Loucy (cell line): ENCODE data around the gene CUX1.

ENCODE experiments used
- H2AFZ ChIP-seq: fragments of 200-600 bp; sonication (generic); 2 replicates; pipeline ENCODE4 v1.6.0; 2016; ENCODE audit warnings: antibody characterized with exemption, mild to moderate bottlenecking, low read length, moderate library complexity
- H3F3A ChIP-seq: fragments of 200-600 bp; 2 replicates; pipeline ENCODE4 v1.6.0; 2016; ENCODE audit warnings: antibody characterized with exemption, low read depth, mild to moderate bottlenecking
- H3K27me3 ChIP-seq: fragments of 200-600 bp; sonication (generic); 2 replicates; pipeline ENCODE4 v1.6.1; 2014; ENCODE audit warnings: low read length, mild to moderate bottlenecking; ENCODE audit not compliant: insufficient read depth, poor library complexity, severe bottlenecking
- H3K36me3 ChIP-seq: fragments of 200-600 bp; sonication (generic); 2 replicates; pipeline ENCODE4 v1.6.1; 2016; ENCODE audit warnings: low read length; ENCODE audit not compliant: insufficient read depth
- H3K4me1 ChIP-seq: fragments of 200-600 bp; sonication (generic); 2 replicates; pipeline ENCODE4 v1.5.1; 2014; ENCODE audit warnings: low read length, mild to moderate bottlenecking; ENCODE audit not compliant: insufficient read depth, poor library complexity, severe bottlenecking
- H3K4me2 ChIP-seq: fragments of 200-600 bp; sonication (generic); 2 replicates; pipeline ENCODE4 v1.6.0; 2014; ENCODE audit warnings: antibody characterized with exemption, low read length, low read depth, mild to moderate bottlenecking; ENCODE audit not compliant: poor library complexity, severe bottlenecking
- H3K4me3 ChIP-seq: fragments of 200-600 bp; sonication (generic); 2 replicates; pipeline ENCODE4 v1.5.1; 2014; ENCODE audit warnings: low read length, mild to moderate bottlenecking, mixed read lengths; ENCODE audit not compliant: poor library complexity, severe bottlenecking
- H3K79me2 ChIP-seq: fragments of 200-600 bp; sonication (generic); 2 replicates; pipeline ENCODE4 v1.6.1; 2014; ENCODE audit warnings: low read length; ENCODE audit not compliant: insufficient read depth
- H3K9ac ChIP-seq: fragments of 200-600 bp; sonication (generic); 2 replicates; pipeline ENCODE4 v1.6.0; 2014; ENCODE audit warnings: mild to moderate bottlenecking, low read depth, low read length, moderate library complexity; ENCODE audit not compliant: poor library complexity, severe bottlenecking
- H3K9me2 ChIP-seq: fragments of 200-600 bp; sonication (generic); replicated peaks from 2 replicates; pipeline ENCODE4 v1.6.1; 2016; ENCODE audit warnings: low read depth, low read length, mixed read lengths
- H3K9me3 ChIP-seq: fragments of 200-600 bp; sonication (generic); 2 replicates; pipeline ENCODE4 v1.6.1; 2014; ENCODE audit warnings: mild to moderate bottlenecking, antibody characterized with exemption, low read length, low read depth; ENCODE audit not compliant: insufficient read depth
- H4K20me1 ChIP-seq: fragments of 200-600 bp; sonication (generic); 2 replicates; pipeline ENCODE4 v1.6.0; 2014; ENCODE audit warnings: antibody characterized with exemption, low read length, mild to moderate bottlenecking; ENCODE audit not compliant: insufficient read depth, poor library complexity, severe bottlenecking
- EZH2phosphoT487 ChIP-seq: fragments of 200-600 bp; IDR thresholded peaks from 2 replicates; pipeline ENCODE4 v1.6.1; 2018; ENCODE audit warnings: antibody characterized with exemption, mild to moderate bottlenecking, moderate library complexity, borderline replicate concordance
- TF ChIP-seq, protein P1 (sequence below): fragments of 200-600 bp; sonication (generic); conservative IDR thresholded peaks from 2 replicates; pipeline ENCODE4 v1.5.1; 2014; ENCODE audit warnings: mild to moderate bottlenecking, antibody characterized with exemption, low read length

The CUX1 gene

DNA sequence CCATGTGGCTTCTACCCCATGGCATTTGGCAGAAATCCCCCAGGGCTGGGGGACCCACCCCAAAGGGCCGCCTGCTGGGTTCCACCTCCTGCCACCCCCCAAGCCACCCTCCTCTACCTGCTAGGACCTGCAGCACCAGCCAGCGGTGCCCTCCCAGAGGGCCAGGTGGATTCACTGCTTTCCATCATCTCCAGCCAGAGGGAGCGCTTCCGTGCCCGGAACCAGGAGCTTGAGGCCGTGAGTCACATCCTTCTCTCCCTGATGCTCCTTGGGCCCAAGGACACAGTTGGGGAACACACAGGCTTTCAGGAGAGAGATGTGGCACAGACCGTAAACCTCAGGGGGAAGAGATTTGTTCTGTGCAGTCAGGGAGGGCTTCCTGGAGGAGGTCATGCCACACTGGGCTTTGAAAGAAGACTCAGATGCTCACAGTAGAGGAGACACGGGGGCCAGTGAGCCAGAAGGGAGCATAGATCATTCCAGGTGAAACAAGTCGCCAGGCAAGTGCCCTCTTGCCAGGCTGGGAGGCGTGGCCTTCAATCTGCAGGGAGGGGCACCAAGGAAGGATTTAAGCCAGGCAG lies 457.8 kb downstream of the CUX1 start:
- Histone ChIP-seq H3F3A (no peaks in the 10 kb centered on the region), H3K4me3 (no peak overlapping the region), H3K79me2 (no peaks in the 10 kb centered on the region), H2AFZ (no peak overlapping the region), H3K4me2 (no peak overlapping the region), H4K20me1 (no peaks in the 10 kb centered on the region), H3K27me3 (no peaks in the 10 kb centered on the region), H3K4me1 (no peaks in the 10 kb centered on the region), H3K9ac (no peak overlapping the region), H3K9me2 (no peaks in the 10 kb centered on the region), H3K36me3 (no peaks in the 10 kb centered on the region), H3K9me3 (no peaks in the 10 kb centered on the region)
- TF ChIP-seq EZH2phosphoT487 = no peak
- TF ChIP-seq, protein P1, sequence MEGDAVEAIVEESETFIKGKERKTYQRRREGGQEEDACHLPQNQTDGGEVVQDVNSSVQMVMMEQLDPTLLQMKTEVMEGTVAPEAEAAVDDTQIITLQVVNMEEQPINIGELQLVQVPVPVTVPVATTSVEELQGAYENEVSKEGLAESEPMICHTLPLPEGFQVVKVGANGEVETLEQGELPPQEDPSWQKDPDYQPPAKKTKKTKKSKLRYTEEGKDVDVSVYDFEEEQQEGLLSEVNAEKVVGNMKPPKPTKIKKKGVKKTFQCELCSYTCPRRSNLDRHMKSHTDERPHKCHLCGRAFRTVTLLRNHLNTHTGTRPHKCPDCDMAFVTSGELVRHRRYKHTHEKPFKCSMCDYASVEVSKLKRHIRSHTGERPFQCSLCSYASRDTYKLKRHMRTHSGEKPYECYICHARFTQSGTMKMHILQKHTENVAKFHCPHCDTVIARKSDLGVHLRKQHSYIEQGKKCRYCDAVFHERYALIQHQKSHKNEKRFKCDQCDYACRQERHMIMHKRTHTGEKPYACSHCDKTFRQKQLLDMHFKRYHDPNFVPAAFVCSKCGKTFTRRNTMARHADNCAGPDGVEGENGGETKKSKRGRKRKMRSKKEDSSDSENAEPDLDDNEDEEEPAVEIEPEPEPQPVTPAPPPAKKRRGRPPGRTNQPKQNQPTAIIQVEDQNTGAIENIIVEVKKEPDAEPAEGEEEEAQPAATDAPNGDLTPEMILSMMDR = no peak

DNA sequence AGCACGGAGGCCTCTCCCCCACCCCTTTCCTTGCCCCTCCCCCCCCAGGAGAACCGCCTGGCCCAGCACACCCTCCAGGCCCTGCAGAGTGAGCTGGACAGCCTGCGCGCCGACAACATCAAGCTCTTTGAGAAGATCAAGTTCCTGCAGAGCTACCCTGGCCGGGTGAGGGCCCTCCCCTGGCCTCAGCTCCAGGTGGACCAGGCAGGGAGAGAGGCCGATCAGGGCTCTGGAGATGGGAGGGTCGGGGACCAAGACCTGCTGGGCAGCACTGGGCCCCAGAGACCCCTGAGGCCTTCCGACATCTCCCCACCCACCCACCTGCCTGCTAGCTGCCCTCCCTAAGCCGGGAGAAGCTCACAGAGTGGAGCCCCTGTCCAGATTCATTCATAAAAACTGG lies 460.5 kb downstream of the CUX1 start:
- Histone ChIP-seq H3K27me3 (no peaks in the 10 kb centered on the region), H4K20me1 (no peaks in the 10 kb centered on the region), H3F3A (no peaks in the 10 kb centered on the region), H3K9me3 (no peaks in the 10 kb centered on the region), H3K4me2 (no peak overlapping the region), H2AFZ (no peak overlapping the region), H3K79me2 (no peaks in the 10 kb centered on the region), H3K9ac (no peak overlapping the region), H3K9me2 (no peaks in the 10 kb centered on the region), H3K36me3 (no peaks in the 10 kb centered on the region), H3K4me1 (no peaks in the 10 kb centered on the region), H3K4me3 (no peak overlapping the region)
- TF ChIP-seq, protein P1 = no peak
- no peak for TF ChIP-seq EZH2phosphoT487

DNA sequence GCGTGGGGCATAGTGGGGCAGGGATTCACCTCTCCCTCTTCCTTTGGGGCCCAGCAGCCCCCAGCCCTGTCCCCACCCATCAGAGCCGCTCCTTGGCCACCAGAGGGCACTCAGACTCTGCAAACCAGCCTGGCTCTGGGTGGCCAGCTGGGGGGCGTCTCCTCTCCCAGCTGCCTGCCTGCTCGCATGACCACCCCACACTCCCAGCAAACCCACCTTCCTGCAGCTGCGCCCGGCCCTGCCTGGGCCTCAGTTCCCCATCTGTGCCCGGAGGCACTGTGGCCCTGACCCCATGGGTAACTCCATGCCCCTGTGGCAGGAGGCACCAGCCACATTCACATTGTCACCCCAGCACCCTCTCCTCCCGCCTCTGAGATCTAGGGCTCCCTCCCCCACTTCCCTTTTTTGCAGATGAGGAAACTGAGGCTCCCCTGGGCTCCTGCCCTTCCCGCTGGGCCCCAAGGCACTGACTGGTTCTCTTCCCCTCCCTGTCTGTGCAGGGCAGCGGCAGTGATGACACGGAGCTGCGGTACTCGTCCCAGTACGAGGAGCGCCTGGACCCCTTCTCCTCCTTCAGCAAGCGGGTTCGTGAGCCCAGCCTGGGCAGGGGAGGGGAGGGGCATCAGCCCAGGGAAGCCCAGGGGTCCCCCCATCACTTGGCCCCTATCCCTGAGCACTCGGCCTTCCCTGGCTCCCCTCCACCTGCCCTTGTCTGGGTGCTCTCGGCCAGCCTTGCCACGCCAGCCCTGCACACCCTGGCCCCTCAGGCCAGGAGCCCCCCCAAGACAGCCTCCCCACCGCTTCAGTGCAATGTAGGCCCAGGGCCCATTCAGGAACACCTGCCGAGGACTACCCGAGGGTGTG lies 462.3 kb downstream of the CUX1 start:
- Histone ChIP-seq H3F3A (no peaks in the 10 kb centered on the region), H3K9me3 (no peaks in the 10 kb centered on the region), H3K27me3 (no peaks in the 10 kb centered on the region), H3K9me2 (no peaks in the 10 kb centered on the region), H3K4me3 (no peak overlapping the region), H4K20me1 (no peaks in the 10 kb centered on the region), H3K9ac (no peak overlapping the region), H3K4me1 (no peaks in the 10 kb centered on the region), H3K4me2 (no peak overlapping the region), H2AFZ (no peak overlapping the region), H3K79me2 (no peaks in the 10 kb centered on the region), H3K36me3 (no peaks in the 10 kb centered on the region)
- TF ChIP-seq EZH2phosphoT487 = no peak
- TF ChIP-seq, protein P1 = peak; percentile 82
